A549 treated with Mapracorat at 1 μM for 4 hours (cell line): ENCODE measurements around the gene COPG1. TPM values are rescaled to one million over a fixed set of nuclear protein-coding genes. Genes with fewer than 3 reads are reported as not detected.

Experiments used
- total RNA-seq: library from RNA; stranded (reverse); fragments of 200-300 nt; extraction: Qiagen RNA extraction; gene quantifications from 5 replicates; pipeline ENCODE4 v1.2.3, GENCODE V29; 2022

The COPG1 gene
- 71.4 to 89.8 TPM (median 78.3 TPM) in 5 replicates for total RNA-seq

GRCh38 chr3:129249284-129250065, at the start of gene COPG1:
TSS of gene COPG1 (plus strand) at chr3:129249606. CDS start at chr3:129249710, 104 bp downstream.

GRCh38 chr3:129278439-129278965, 29.1 kb downstream of the COPG1 start, which contains the start of gene HMCES:
TSS of gene HMCES (plus strand) at chr3:129278870. CDS start at chr3:129279733, 863 bp downstream.

Other genes starting within 250 kb of the COPG1 start
- not detected in 5 replicates for gene EFCC1, start 248.3 kb upstream of the COPG1 start, total RNA-seq
- not detected in 5 replicates for gene GP9, start 188.8 kb upstream of the COPG1 start, total RNA-seq
- 3.3 to 6.9 TPM (median 6.1 TPM) in 5 replicates for gene RAB43, start 127.8 kb upstream of the COPG1 start, total RNA-seq
- gene ISY1, start 88.5 kb upstream of the COPG1 start, total RNA-seq: 19.3 to 25.3 TPM (median 20.5 TPM) in 5 replicates
- gene CNBP, start 65.7 kb upstream of the COPG1 start, total RNA-seq: 344 to 361 TPM (median 350 TPM) in 5 replicates
- 39.3 to 46.9 TPM (median 42.5 TPM) in 5 replicates for gene HMCES, start 29.3 kb downstream of the COPG1 start, total RNA-seq
- gene EFCAB12, start 179.0 kb downstream of the COPG1 start, total RNA-seq: 0.59 to 0.95 TPM (median 0.85 TPM) in 5 replicates
- gene MBD4, start 190.3 kb downstream of the COPG1 start, total RNA-seq: 16.6 to 21.4 TPM (median 20.9 TPM) in 5 replicates
- gene IFT122, start 190.6 kb downstream of the COPG1 start, total RNA-seq: 11.5 to 13.2 TPM (median 12.9 TPM) in 5 replicates